WERI-Rb-1 (cell line): ENCODE data around the gene COL8A1.

ENCODE experiments used
- DNase-seq: peaks from one replicate; pipeline ENCODE4 v3.0.0-alpha.2; 2020
- H3K27ac ChIP-seq: fragments of 250-450 bp; sonication (Bioruptor Pico); 2 replicates; pipeline ENCODE4 v1.5.1; 2020; ENCODE audit warnings: mild to moderate bottlenecking, moderate library complexity
- H3K27me3 ChIP-seq: fragments of 250-450 bp; sonication (Bioruptor Pico); 2 replicates; pipeline ENCODE4 v1.5.1; 2021; ENCODE audit warnings: mild to moderate bottlenecking, low read depth, moderate library complexity; ENCODE audit not compliant: insufficient read depth, severe bottlenecking
- H3K36me3 ChIP-seq: fragments of 250-450 bp; sonication (Bioruptor Pico); 2 replicates; pipeline ENCODE4 v1.5.1; 2020; ENCODE audit warnings: mild to moderate bottlenecking, moderate library complexity
- H3K4me3 ChIP-seq: 2 replicates; pipeline ENCODE4 v1.5.1; 2011; ENCODE audit warnings: low read depth, mild to moderate bottlenecking, control low read depth, low read length
- H3K9me3 ChIP-seq: fragments of 250-450 bp; sonication (Bioruptor Pico); 2 replicates; pipeline ENCODE4 v1.5.1; 2021; ENCODE audit warnings: mild to moderate bottlenecking, moderate library complexity; ENCODE audit not compliant: severe bottlenecking
- CTCF ChIP-seq: IDR thresholded peaks from 2 replicates; pipeline ENCODE4 v1.5.1; 2011; ENCODE audit warnings: low read depth, mild to moderate bottlenecking, control low read depth, inconsistent platforms, low read length

COL8A1 gene

GRCh38 chr3:99846477-99847160 lies 208.2 kb downstream of the COL8A1 start:
- no peaks in the 10 kb centered on the region for H3K9me3 ChIP-seq

GRCh38 chr3:99848433-99848832 lies 210.0 kb downstream of the COL8A1 start:
- DNase-seq: no peak
- no peaks in the 10 kb centered on the region for H3K9me3 ChIP-seq
- TF ChIP-seq CTCF: no peak
- no peaks in the 10 kb centered on the region for H3K27me3 ChIP-seq
- H3K27ac ChIP-seq: no peak overlapping the region
- H3K36me3 ChIP-seq: peaks cover 31% of the 10 kb centered on the region
- H3K4me3 ChIP-seq: no peak overlapping the region

More at GRCh38 chr3:99846477-99847160, 208.2 kb downstream of the COL8A1 start:
- H3K27me3 ChIP-seq: no peaks in the 10 kb centered on the region
- DNase-seq: no peak
- H3K4me3 ChIP-seq: no peak overlapping the region
- H3K27ac ChIP-seq: no peak overlapping the region
- no peak for TF ChIP-seq CTCF
- H3K36me3 ChIP-seq: peaks cover 31% of the 10 kb centered on the region
